ENCODE results near the gene GJA1.
"Not testable (repeated sequence)": the region's sequence is repeated elsewhere in the genome, so short reads cannot be mapped to it uniquely, and the experiment has no call there.

The GJA1 gene

DNA sequence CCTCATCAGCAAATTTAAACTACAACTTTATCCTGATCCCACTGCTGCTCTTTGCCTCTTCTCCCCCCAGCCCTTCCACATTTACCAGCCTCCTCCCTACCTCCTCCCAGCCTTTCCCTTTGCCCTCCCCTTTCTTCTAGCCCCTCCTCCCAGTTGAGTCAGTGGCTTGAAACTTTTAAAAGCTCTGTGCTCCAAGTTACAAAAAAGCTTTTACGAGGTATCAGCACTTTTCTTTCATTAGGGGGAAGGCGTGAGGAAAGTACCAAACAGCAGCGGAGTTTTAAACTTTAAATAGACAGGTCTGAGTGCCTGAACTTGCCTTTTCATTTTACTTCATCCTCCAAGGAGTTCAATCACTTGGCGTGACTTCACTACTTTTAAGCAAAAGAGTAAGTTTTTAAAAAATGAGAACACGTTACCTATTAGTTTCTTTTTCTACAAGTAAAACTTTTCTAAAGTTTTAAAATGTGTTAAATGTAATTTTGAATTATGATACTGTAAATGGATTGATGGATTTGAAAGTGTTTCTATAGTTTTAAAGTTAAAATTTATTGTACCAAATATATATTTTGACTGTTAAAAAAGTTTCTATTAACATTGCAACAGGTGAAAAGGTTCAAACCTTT, at the start of gene GJA1:
GJA1 (plus strand) TSS at position 203 of the 626 bp plus-strand sequence. CDS start 11,202 bp downstream, outside the sequence.
- Histone ChIP-seq H3K27ac (ENCODE audit: low read depth in 2 of 2, low read length in 2 of 2) (peak within 1 kb of the TSS; percentile 55 to 56), H3K9ac (ENCODE audit: low read depth in 1 of 2, low read length in 2 of 2) (peak within 1 kb of the TSS in 1 of 2 donors; percentile 62), H3K36me3 (ENCODE audit: control insufficient read depth in 2 of 2, insufficient read depth in 2 of 2, low read length in 2 of 2) (no peaks in the 10 kb centered on the region), H3K4me3 (ENCODE audit: low read length in 2 of 2) (peak within 1 kb of the TSS; percentile 50 to 78), H3K27me3 (ENCODE audit: control insufficient read depth in 2 of 2, insufficient read depth in 2 of 2, low read length in 2 of 2) (peaks cover 15 to 21% of the 10 kb centered on the region in 2 donors), H3K9me3 (ENCODE audit: control insufficient read depth in 2 of 2, low read length in 2 of 2) (no peaks in the 10 kb centered on the region), H3K4me1 (ENCODE audit: control insufficient read depth in 2 of 2, insufficient read depth in 2 of 2, low read length in 2 of 2) (peaks cover 2 to 6% of the 10 kb centered on the region in 2 donors)

DNA sequence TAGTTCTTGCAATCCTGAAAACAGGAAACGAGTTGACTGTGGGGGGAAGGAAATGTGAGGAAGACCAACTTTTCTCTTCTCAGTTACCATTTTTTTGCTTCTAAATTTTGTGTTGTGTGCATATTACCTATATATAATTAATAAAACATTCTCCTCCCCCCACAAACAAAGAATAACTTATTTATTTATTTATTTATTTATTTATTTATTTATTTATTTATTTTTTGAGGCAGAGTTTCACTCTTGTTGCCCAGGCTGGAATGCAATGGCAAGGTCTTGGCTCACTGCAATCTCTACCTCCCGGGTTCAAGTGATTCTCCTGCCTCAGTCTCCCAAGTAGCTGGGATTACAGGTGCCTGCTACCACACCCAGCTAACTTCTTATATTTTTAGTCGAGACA, 48.9 kb upstream of the GJA1 start:
- H3K4me3 ChIP-seq (ENCODE audit: low read length in 2 of 2) = not testable (repeated sequence)

DNA sequence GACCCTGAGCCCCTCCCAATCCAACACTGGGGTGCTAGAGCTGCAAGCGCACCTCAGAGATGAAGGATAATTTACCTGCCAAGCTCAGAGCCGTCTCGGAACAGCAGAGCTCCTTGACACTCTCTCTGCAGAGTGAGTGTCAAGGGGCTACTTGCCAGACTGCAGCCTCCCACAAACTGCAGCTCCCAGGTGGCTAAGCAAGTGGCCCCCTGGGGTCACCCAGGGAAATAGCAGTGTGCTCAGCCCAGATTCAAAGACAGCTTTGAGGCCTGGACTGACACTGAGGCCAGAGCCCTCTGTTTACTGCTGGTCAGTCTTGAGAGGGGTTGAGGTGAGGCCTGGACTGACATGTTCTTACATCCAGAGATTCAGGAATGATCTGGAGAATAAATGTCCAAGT, 46.0 kb upstream of the GJA1 start:
- H3K9ac ChIP-seq (ENCODE audit: low read depth in 1 of 2, low read length in 2 of 2) = no peak overlapping the region
- H3K4me1 ChIP-seq (ENCODE audit: control insufficient read depth in 2 of 2, insufficient read depth in 2 of 2, low read length in 2 of 2) = no peaks in the 10 kb centered on the region
- H3K27ac ChIP-seq (ENCODE audit: low read depth in 2 of 2, low read length in 2 of 2) = no peak overlapping the region
- no peaks in the 10 kb centered on the region for H3K36me3 ChIP-seq (ENCODE audit: control insufficient read depth in 2 of 2, insufficient read depth in 2 of 2, low read length in 2 of 2)
- no peak overlapping the region for H3K4me3 ChIP-seq (ENCODE audit: low read length in 2 of 2)
- no peaks in the 10 kb centered on the region for H3K9me3 ChIP-seq (ENCODE audit: control insufficient read depth in 2 of 2, low read length in 2 of 2)
- no peaks in the 10 kb centered on the region for H3K27me3 ChIP-seq (ENCODE audit: control insufficient read depth in 2 of 2, insufficient read depth in 2 of 2, low read length in 2 of 2)

More for the DNA sequence above, 48.9 kb upstream of the GJA1 start:
- H3K9me3 ChIP-seq (ENCODE audit: control insufficient read depth in 2 of 2, low read length in 2 of 2); H3K9ac ChIP-seq (ENCODE audit: low read depth in 1 of 2, low read length in 2 of 2); H3K36me3 ChIP-seq (ENCODE audit: control insufficient read depth in 2 of 2, insufficient read depth in 2 of 2, low read length in 2 of 2); H3K27me3 ChIP-seq (ENCODE audit: control insufficient read depth in 2 of 2, insufficient read depth in 2 of 2, low read length in 2 of 2); H3K4me1 ChIP-seq (ENCODE audit: control insufficient read depth in 2 of 2, insufficient read depth in 2 of 2, low read length in 2 of 2); H3K27ac ChIP-seq (ENCODE audit: low read depth in 2 of 2, low read length in 2 of 2): not testable (repeated sequence)

GRCh38 chr6:121393731-121394505, 41.5 kb upstream of the GJA1 start:
- H3K9me3 ChIP-seq (ENCODE audit: control insufficient read depth in 2 of 2, low read length in 2 of 2) = no peaks in the 10 kb centered on the region
- no peaks in the 10 kb centered on the region for H3K27me3 ChIP-seq (ENCODE audit: control insufficient read depth in 2 of 2, insufficient read depth in 2 of 2, low read length in 2 of 2)

DNA sequence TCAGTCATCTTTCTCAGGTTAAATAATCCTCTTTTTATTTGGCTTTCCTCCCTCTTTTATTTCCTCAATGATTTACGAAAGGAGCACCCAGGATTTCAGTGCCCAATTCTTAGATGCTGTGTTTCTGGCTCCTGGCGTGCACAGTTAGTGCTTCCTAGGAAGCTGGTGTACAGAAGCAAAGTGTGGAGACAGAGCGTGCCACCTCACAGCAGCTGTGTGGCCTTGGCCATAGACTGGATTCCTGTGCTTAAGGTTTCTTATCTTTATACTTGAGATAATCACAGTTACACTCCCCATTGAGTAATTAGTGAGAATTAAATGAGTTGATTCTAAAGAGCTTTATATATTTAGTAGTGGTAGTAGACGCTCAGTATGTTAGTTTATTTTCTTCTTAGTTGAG, 39.7 kb upstream of the GJA1 start:
- no peak overlapping the region for H3K27ac ChIP-seq (ENCODE audit: low read depth in 2 of 2, low read length in 2 of 2)
- H3K4me1 ChIP-seq (ENCODE audit: control insufficient read depth in 2 of 2, insufficient read depth in 2 of 2, low read length in 2 of 2) = peaks cover 4 to 10% of the 10 kb centered on the region in 2 donors
- H3K9ac ChIP-seq (ENCODE audit: low read depth in 1 of 2, low read length in 2 of 2) = no peak overlapping the region
- H3K4me3 ChIP-seq (ENCODE audit: low read length in 2 of 2) = no peak overlapping the region
- H3K27me3 ChIP-seq (ENCODE audit: control insufficient read depth in 2 of 2, insufficient read depth in 2 of 2, low read length in 2 of 2) = no peaks in the 10 kb centered on the region
- H3K9me3 ChIP-seq (ENCODE audit: control insufficient read depth in 2 of 2, low read length in 2 of 2) = no peaks in the 10 kb centered on the region
- no peaks in the 10 kb centered on the region for H3K36me3 ChIP-seq (ENCODE audit: control insufficient read depth in 2 of 2, insufficient read depth in 2 of 2, low read length in 2 of 2)

More at GRCh38 chr6:121393731-121394505, 41.5 kb upstream of the GJA1 start:
- Histone ChIP-seq H3K27ac (ENCODE audit: low read depth in 2 of 2, low read length in 2 of 2) (no peak overlapping the region), H3K4me3 (ENCODE audit: low read length in 2 of 2) (no peak overlapping the region), H3K36me3 (ENCODE audit: control insufficient read depth in 2 of 2, insufficient read depth in 2 of 2, low read length in 2 of 2) (no peaks in the 10 kb centered on the region), H3K9ac (ENCODE audit: low read depth in 1 of 2, low read length in 2 of 2) (no peak overlapping the region), H3K4me1 (ENCODE audit: control insufficient read depth in 2 of 2, insufficient read depth in 2 of 2, low read length in 2 of 2) (no peaks in the 10 kb centered on the region)

DNA sequence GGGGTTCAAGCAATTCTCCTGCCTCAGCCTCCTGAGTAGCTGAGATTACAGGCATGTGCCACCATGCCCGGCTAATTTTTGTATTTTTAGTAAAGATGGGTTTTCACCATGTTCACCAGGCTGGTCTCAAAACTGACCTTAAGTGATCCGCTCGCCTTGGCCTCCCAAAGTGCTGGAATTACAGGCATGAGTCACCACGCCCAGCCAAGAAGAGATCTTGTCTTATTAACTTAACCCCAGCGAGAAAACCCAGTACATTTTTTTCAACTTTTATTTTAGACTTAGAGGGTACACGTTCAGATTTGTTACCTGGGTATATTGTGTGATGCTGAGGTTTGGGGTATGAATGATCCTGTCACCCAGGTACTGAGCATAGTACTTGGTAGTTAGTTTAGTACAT, 38.3 kb upstream of the GJA1 start:
- not testable (repeated sequence) for H3K27ac ChIP-seq (ENCODE audit: low read depth in 2 of 2, low read length in 2 of 2); H3K36me3 ChIP-seq (ENCODE audit: control insufficient read depth in 2 of 2, insufficient read depth in 2 of 2, low read length in 2 of 2); H3K27me3 ChIP-seq (ENCODE audit: control insufficient read depth in 2 of 2, insufficient read depth in 2 of 2, low read length in 2 of 2); H3K9ac ChIP-seq (ENCODE audit: low read depth in 1 of 2, low read length in 2 of 2); H3K4me3 ChIP-seq (ENCODE audit: low read length in 2 of 2); H3K9me3 ChIP-seq (ENCODE audit: control insufficient read depth in 2 of 2, low read length in 2 of 2)
- H3K4me1 ChIP-seq (ENCODE audit: control insufficient read depth in 2 of 2, insufficient read depth in 2 of 2, low read length in 2 of 2) = peaks cover 4 to 10% of the 10 kb centered on the region in 2 donors

DNA sequence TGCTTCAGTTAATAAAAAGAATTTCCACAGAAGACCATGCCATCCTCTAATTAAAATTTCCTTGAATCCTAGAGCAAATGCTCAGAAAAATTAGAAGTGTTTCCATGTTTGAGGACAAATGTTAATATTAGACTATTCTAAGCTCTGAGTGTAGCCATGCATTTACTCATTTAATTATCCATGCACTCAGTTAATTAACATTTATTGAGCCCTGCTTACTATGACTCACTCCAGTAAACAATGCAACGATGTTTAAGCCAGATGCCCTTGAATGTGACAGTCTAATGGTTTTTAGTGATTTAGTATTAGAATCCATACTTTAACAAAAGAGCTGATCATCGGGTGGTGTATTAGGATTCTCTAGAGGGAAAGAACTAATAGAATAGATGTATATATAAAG, 37.3 kb upstream of the GJA1 start:
- Histone ChIP-seq H3K4me3 (ENCODE audit: low read length in 2 of 2) (no peak overlapping the region), H3K4me1 (ENCODE audit: control insufficient read depth in 2 of 2, insufficient read depth in 2 of 2, low read length in 2 of 2) (peaks cover 4 to 10% of the 10 kb centered on the region in 2 donors), H3K9ac (ENCODE audit: low read depth in 1 of 2, low read length in 2 of 2) (no peak overlapping the region), H3K36me3 (ENCODE audit: control insufficient read depth in 2 of 2, insufficient read depth in 2 of 2, low read length in 2 of 2) (no peaks in the 10 kb centered on the region), H3K27me3 (ENCODE audit: control insufficient read depth in 2 of 2, insufficient read depth in 2 of 2, low read length in 2 of 2) (no peaks in the 10 kb centered on the region), H3K27ac (ENCODE audit: low read depth in 2 of 2, low read length in 2 of 2) (no peak overlapping the region), H3K9me3 (ENCODE audit: control insufficient read depth in 2 of 2, low read length in 2 of 2) (no peaks in the 10 kb centered on the region)

- H3K9ac ChIP-seq (ENCODE audit: low read depth in 1 of 2, low read length in 2 of 2) = no peak overlapping the region
- H3K36me3 ChIP-seq (ENCODE audit: control insufficient read depth in 2 of 2, insufficient read depth in 2 of 2, low read length in 2 of 2) = no peaks in the 10 kb centered on the region
- no peaks in the 10 kb centered on the region for H3K9me3 ChIP-seq (ENCODE audit: control insufficient read depth in 2 of 2, low read length in 2 of 2)
- H3K27ac ChIP-seq (ENCODE audit: low read depth in 2 of 2, low read length in 2 of 2) = peak overlapping the region; percentile 62 to 66
- H3K4me3 ChIP-seq (ENCODE audit: low read length in 2 of 2) = no peak overlapping the region
- no peaks in the 10 kb centered on the region for H3K27me3 ChIP-seq (ENCODE audit: control insufficient read depth in 2 of 2, insufficient read depth in 2 of 2, low read length in 2 of 2)
- H3K4me1 ChIP-seq (ENCODE audit: control insufficient read depth in 2 of 2, insufficient read depth in 2 of 2, low read length in 2 of 2) = peaks cover 4 to 10% of the 10 kb centered on the region in 2 donors
Measured at GRCh38 chr6:121399966-121400365, 35.5 kb upstream of the GJA1 start.

DNA sequence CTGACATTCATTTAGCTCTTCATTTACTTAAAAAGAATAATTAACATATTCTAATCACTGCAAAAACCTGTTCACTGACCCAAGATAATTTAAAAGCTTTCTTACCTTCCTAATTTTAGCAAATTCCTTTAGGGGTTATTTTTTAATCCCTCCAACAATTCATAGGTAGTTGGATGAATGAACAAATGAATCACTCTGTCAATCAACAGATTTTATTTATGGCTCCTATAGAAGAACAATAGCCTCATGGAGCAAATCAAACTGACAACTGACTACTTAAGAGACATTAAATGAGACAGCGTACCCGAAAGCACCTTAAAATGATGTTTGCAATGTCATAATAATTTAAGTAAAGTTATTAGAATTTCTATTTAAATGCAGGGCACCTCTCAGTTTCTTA, 31.5 kb upstream of the GJA1 start:
- H3K4me1 ChIP-seq (ENCODE audit: control insufficient read depth in 2 of 2, insufficient read depth in 2 of 2, low read length in 2 of 2) = peaks cover 4 to 10% of the 10 kb centered on the region in 2 donors
- no peaks in the 10 kb centered on the region for H3K9me3 ChIP-seq (ENCODE audit: control insufficient read depth in 2 of 2, low read length in 2 of 2)
- H3K36me3 ChIP-seq (ENCODE audit: control insufficient read depth in 2 of 2, insufficient read depth in 2 of 2, low read length in 2 of 2) = no peaks in the 10 kb centered on the region
- no peak overlapping the region for H3K4me3 ChIP-seq (ENCODE audit: low read length in 2 of 2)
- H3K27ac ChIP-seq (ENCODE audit: low read depth in 2 of 2, low read length in 2 of 2) = no peak overlapping the region
- no peak overlapping the region for H3K9ac ChIP-seq (ENCODE audit: low read depth in 1 of 2, low read length in 2 of 2)
- H3K27me3 ChIP-seq (ENCODE audit: control insufficient read depth in 2 of 2, insufficient read depth in 2 of 2, low read length in 2 of 2) = no peaks in the 10 kb centered on the region

- Histone ChIP-seq H3K36me3 (ENCODE audit: control insufficient read depth in 2 of 2, insufficient read depth in 2 of 2, low read length in 2 of 2) (no peaks in the 10 kb centered on the region), H3K9me3 (ENCODE audit: control insufficient read depth in 2 of 2, low read length in 2 of 2) (no peaks in the 10 kb centered on the region), H3K27me3 (ENCODE audit: control insufficient read depth in 2 of 2, insufficient read depth in 2 of 2, low read length in 2 of 2) (no peaks in the 10 kb centered on the region), H3K4me1 (ENCODE audit: control insufficient read depth in 2 of 2, insufficient read depth in 2 of 2, low read length in 2 of 2) (peaks cover under 1 to 4% of the 10 kb centered on the region in 2 donors), H3K27ac (ENCODE audit: low read depth in 2 of 2, low read length in 2 of 2) (no peak overlapping the region), H3K4me3 (ENCODE audit: low read length in 2 of 2) (no peak overlapping the region), H3K9ac (ENCODE audit: low read depth in 1 of 2, low read length in 2 of 2) (no peak overlapping the region)
Measured at GRCh38 chr6:121405306-121405705, 30.1 kb upstream of the GJA1 start.

Data from mucosa of rectum (tissue), 2 donors.